ENCODE measurements around the gene EAF1.
"Not testable (repeated sequence)": the region's sequence is repeated elsewhere in the genome, so short reads cannot be mapped to it uniquely, and the experiment has no call there.

Gene EAF1

GRCh38 chr3:15409239-15409638, 18.2 kb upstream of the EAF1 start:
- no peak for DNase-seq

- no peak for DNase-seq
Measured at GRCh38 chr3:15409774-15410173, 17.6 kb upstream of the EAF1 start.

GRCh38 chr3:15410966-15411365, 16.4 kb upstream of the EAF1 start:
- not testable (repeated sequence) for DNase-seq

GRCh38 chr3:15420871-15421270, 6.5 kb upstream of the EAF1 start:
- no peak for DNase-seq

GRCh38 chr3:15426579-15427118, 749 bp upstream of the EAF1 start:
- DNase-seq = no peak

- DNase-seq = no peak
Measured at GRCh38 chr3:15427981-15428380, 583 bp downstream of the EAF1 start.

GRCh38 chr3:15428539-15428938, 1.1 kb downstream of the EAF1 start:
- no peak for DNase-seq

- DNase-seq = no peak
Measured at GRCh38 chr3:15429080-15429479, 1.7 kb downstream of the EAF1 start.

GRCh38 chr3:15430624-15431023, 3.2 kb downstream of the EAF1 start:
- DNase-seq = no peak

GRCh38 chr3:15431256-15431837, 3.9 kb downstream of the EAF1 start:
- DNase-seq = no peak

- no peak for DNase-seq
Measured at GRCh38 chr3:15433531-15433930, 6.1 kb downstream of the EAF1 start.

GRCh38 chr3:15434756-15435155, 7.4 kb downstream of the EAF1 start:
- no peak for DNase-seq

GRCh38 chr3:15436246-15436645, 8.8 kb downstream of the EAF1 start:
- no peak for DNase-seq

GRCh38 chr3:15438983-15439382, 11.6 kb downstream of the EAF1 start:
- DNase-seq = no peak

- no peak for DNase-seq
Measured at GRCh38 chr3:15439476-15439875, 12.1 kb downstream of the EAF1 start.

- no peak for DNase-seq
Measured at GRCh38 chr3:15440891-15441290, 13.5 kb downstream of the EAF1 start.

GRCh38 chr3:15443826-15444524, 16.6 kb downstream of the EAF1 start:
- DNase-seq = no peak

GRCh38 chr3:15449489-15450224, 22.3 kb downstream of the EAF1 start:
- no peak for DNase-seq

GRCh38 chr3:15450438-15451215, 23.2 kb downstream of the EAF1 start:
- no peak for DNase-seq

GRCh38 chr3:15451216-15452113, 24.1 kb downstream of the EAF1 start:
- DNase-seq = no peak

GRCh38 chr3:15452156-15452555, 24.8 kb downstream of the EAF1 start:
- no peak for DNase-seq

GRCh38 chr3:15452961-15453360, 25.6 kb downstream of the EAF1 start:
- no peak for DNase-seq

Measured in activated CD4-positive, CD25-positive, alpha-beta regulatory T cell treated with anti-CD3 and anti-CD28 coated beads, Interleukin-2, amount 50 U/mL, for 72 hours (primary cell).